Spleen (tissue), 11 donors: ENCODE data around the gene GAS5. TPM values are rescaled to one million over a fixed set of nuclear protein-coding genes. Genes with fewer than 3 reads are reported as not detected.
A peak's percentile ranks its signal among the peaks of the same experiment; 100 is the strongest.
"Not testable (repeated sequence)": the region's sequence is repeated elsewhere in the genome, so short reads cannot be mapped to it uniquely, and the experiment has no call there.

ENCODE experiments used
- DNase-seq: peaks from one replicate; pipeline ENCODE4 v3.0.0-alpha.2; 2020
- H3K27ac ChIP-seq, 8 donors: fragments of 200-600 bp; sonication (generic) in 7 of 8; 1 replicate in 4 of 8; 2 replicates in 4 of 8; pipeline versions ENCODE4 v1.5.0 to v1.8.0; 2016 to 2021; ENCODE audit warnings: inconsistent platforms in 4 of 8, mild to moderate bottlenecking in 4 of 8, moderate library complexity in 1 of 8
- H3K27me3 ChIP-seq, 7 donors: fragments of 200-600 bp; sonication (generic) in 6 of 7; replicated peaks in 1 of 7; 1 replicate in 4 of 7; 2 replicates in 3 of 7; pipeline versions ENCODE4 v1.5.0 to v1.8.0; 2016 to 2021; ENCODE audit warnings: inconsistent platforms in 3 of 7, mild to moderate bottlenecking in 1 of 7
- H3K36me3 ChIP-seq, 6 donors: fragments of 200-600 bp; sonication (generic) in 5 of 6; 1 replicate in 4 of 6; 2 replicates in 2 of 6; pipeline versions ENCODE4 v1.5.0 to v1.8.0; 2016 to 2021; ENCODE audit warnings: inconsistent platforms in 2 of 6
- H3K4me1 ChIP-seq, 6 donors: fragments of 200-600 bp; sonication (generic) in 5 of 6; 1 replicate in 3 of 6; 2 replicates in 3 of 6; pipeline versions ENCODE4 v1.5.0 to v1.8.0; 2016 to 2021; ENCODE audit warnings: inconsistent platforms in 3 of 6
- H3K4me3 ChIP-seq, 8 donors: fragments of 200-600 bp; sonication (generic) in 7 of 8; 1 replicate in 4 of 8; 2 replicates in 4 of 8; pipeline versions ENCODE4 v1.5.0 to v1.8.0; 2016 to 2021; ENCODE audit warnings: inconsistent platforms in 4 of 8, mild to moderate bottlenecking in 4 of 8, moderate library complexity in 2 of 8
- H3K9me3 ChIP-seq, 8 donors: fragments of 200-600 bp; sonication (generic) in 7 of 8; 1 replicate in 4 of 8; 2 replicates in 4 of 8; pipeline versions ENCODE4 v1.5.0 to v1.8.0; 2016 to 2021; ENCODE audit warnings: inconsistent platforms in 4 of 8
- CTCF ChIP-seq, 11 experiments: fragments of 200-600 bp in 7 of 11; fragments of 450-650 bp in 4 of 11; sonication (generic) in 4 of 11; IDR thresholded peaks in 8 of 11; conservative IDR thresholded peaks in 3 of 11; 1 replicate in 7 of 11; 2 replicates in 4 of 11; pipeline versions ENCODE4 v1.4.0 to v1.8.0; 2016 to 2021; ENCODE audit warnings: antibody characterized with exemption in 11 of 11, inconsistent platforms in 4 of 11, mild to moderate bottlenecking in 1 of 11
- POLR2A ChIP-seq, 3 donors: fragments of 450-650 bp; IDR thresholded peaks; one replicate each; pipeline ENCODE4 v1.5.1; 2017; ENCODE audit warnings: antibody characterized with exemption in 3 of 3, mild to moderate bottlenecking in 1 of 3
- POLR2AphosphoS5 ChIP-seq, 3 donors: sonication (generic); formaldehyde crosslinking; IDR thresholded peaks; one replicate each; pipeline ENCODE4 v1.5.1; 2017; ENCODE audit warnings: antibody characterized with exemption in 3 of 3
- WGBS, 5 donors: extraction: QIAGEN DNeasy Blood & Tissue Kit in 3 of 5; methylation state at CpG; one replicate each; pipeline versions ENCODE4 v1.1.5 to v1.1.7; 2013 to 2018; 5-methylcytosine and 5-hydroxymethylcytosine counted together
- intact Hi-C: fragments of 100-400 bp; cut with DNase I; formaldehyde crosslinking; loops from one replicate; pipeline ENCODE4 v1.15.0; 2023; ENCODE audit warnings: low total_unique reads
- polyA plus RNA-seq, 3 donors: library from polyadenylated mRNA; stranded (reverse); fragments of 200-250 nt; gene quantifications; one replicate each; pipeline ENCODE4 v1.2.1, GENCODE V29; 2013
- total RNA-seq, 7 donors: library from RNA; depleted of rRNA in 3 of 7; stranded (reverse); fragments of >200 nt in 3 of 7; fragmentation: NEBNext Ultra II Directional in 4 of 7; extraction: Animal tissue kit (Norgen Biotek cat#: 25700) in 4 of 7; gene quantifications; one replicate each; pipeline versions ENCODE4 v1.1.0 to v1.2.1, GENCODE V29; 2016 to 2021
- donor health status: healthy with polysubstance abuse.
- donor health status: DM: no; HTN: no; CAD: no; lungs with moderate emphysema.
- donor health status: DM: no; HTN: no; CAD: no.
- donor health status: Bipolar disorder and iron deficiency.
- donor health status: healthy.
- donor health status: DM: no; HTN: no; CAD: no.
- donor health status: DM: yes; HTN: yes; CAD: no.

GAS5 gene
- total and polyA plus RNA-seq, 10 donors: 287 to 1,371 (median 350) TPM

- intact Hi-C loops: loop anchor here (10.0 kb wide), 1 partner anchor 75 kb away; no protein-coding TSS in a partner anchor
These were observed 7.7 kb downstream of the GAS5 start for GRCh38 chr1:173860065-173860464.

GRCh38 chr1:173859547-173859946 is 8.2 kb downstream of the GAS5 start:
- WGBS, 5 donors: 94 to 99% (median 96%) methylated on average over 5 of the region's 5 CpGs
- peak in 1 of 3 donors; percentile 12 for TF ChIP-seq POLR2AphosphoS5 (IDR thresholded peaks at IDR 0.05)
- intact Hi-C loops: not testable (repeated sequence)

More at GRCh38 chr1:173860065-173860464, 7.7 kb downstream of the GAS5 start:
- H3K27me3 ChIP-seq: no peaks in the 10 kb centered on the region
- peaks cover 0 to 100% (median 76%) of the 10 kb centered on the region in 6 donors for H3K36me3 ChIP-seq
- H3K27ac ChIP-seq: no peak overlapping the region
- DNase-seq: no peak
- H3K4me3 ChIP-seq: no peak overlapping the region
- no peaks in the 10 kb centered on the region for H3K9me3 ChIP-seq
- 91 to 100% (median 92%) methylated on average over 1 of the region's 1 CpG for WGBS, 5 donors
- peaks cover 10 to 24% (median 15%) of the 10 kb centered on the region in 6 donors for H3K4me1 ChIP-seq
- no peak for TF ChIP-seq POLR2A (IDR thresholded peaks at IDR 0.05)
- TF ChIP-seq POLR2AphosphoS5 (IDR thresholded peaks at IDR 0.05): no peak
- no peak for TF ChIP-seq CTCF (IDR thresholded peaks at IDR 0.05 in 8 of 11, conservative IDR thresholded peaks at IDR 0.05 in 3 of 11)

GRCh38 chr1:173857363-173857917 is 10.3 kb downstream of the GAS5 start:
- 88 to 95% (median 93%) methylated on average over 4 of the region's 4 CpGs for whole genome bisulfite sequencing, 5 donors
- Histone ChIP-seq H3K4me3 (no peak overlapping the region), H3K27ac (peak overlapping the region in 1 of 8 donors; percentile 21), H3K9me3 (no peaks in the 10 kb centered on the region), H3K4me1 (peaks cover 0 to 7% (median 0%) of the 10 kb centered on the region in 6 donors), H3K27me3 (no peaks in the 10 kb centered on the region), H3K36me3 (peaks cover 0 to 100% (median 69%) of the 10 kb centered on the region in 6 donors)
- DNase-seq: no peak
- intact Hi-C loops: no loop called here
- TF ChIP-seq POLR2AphosphoS5 (IDR thresholded peaks at IDR 0.05) (peak in 1 of 3 donors; percentile 8), POLR2A (IDR thresholded peaks at IDR 0.05) (no peak)

More at GRCh38 chr1:173859547-173859946, 8.2 kb downstream of the GAS5 start:
- not testable (repeated sequence) for H3K4me3 ChIP-seq, H3K9me3 ChIP-seq, DNase-seq, H3K27ac ChIP-seq, H3K27me3 ChIP-seq
- Histone ChIP-seq H3K36me3 (peaks cover 0 to 100% (median 75%) of the 10 kb centered on the region in 6 donors), H3K4me1 (peaks cover 5 to 19% (median 10%) of the 10 kb centered on the region in 6 donors)

- TF ChIP-seq POLR2AphosphoS5 (IDR thresholded peaks at IDR 0.05): no peak
- no peak for TF ChIP-seq CTCF (IDR thresholded peaks at IDR 0.05 in 8 of 11, conservative IDR thresholded peaks at IDR 0.05 in 3 of 11)
- no peak for TF ChIP-seq POLR2A (IDR thresholded peaks at IDR 0.05)
- WGBS, 5 donors: 91 to 99% (median 95%) methylated on average over 2 of the region's 2 CpGs
- Histone ChIP-seq H3K27me3 (no peaks in the 10 kb centered on the region), H3K9me3 (no peaks in the 10 kb centered on the region), H3K4me1 (peaks cover 0 to 7% (median 0%) of the 10 kb centered on the region in 6 donors), H3K27ac (peak overlapping the region in 1 of 8 donors; percentile 21), H3K36me3 (peaks cover 0 to 100% (median 67%) of the 10 kb centered on the region in 6 donors), H3K4me3 (no peak overlapping the region)
- no peak for DNase-seq
- intact Hi-C loops: no loop called here
These were observed 10.9 kb downstream of the GAS5 start for GRCh38 chr1:173856903-173857302.

- TF ChIP-seq POLR2AphosphoS5 (IDR thresholded peaks at IDR 0.05) (no peak), CTCF (IDR thresholded peaks at IDR 0.05 in 8 of 11, conservative IDR thresholded peaks at IDR 0.05 in 3 of 11) (no peak), POLR2A (IDR thresholded peaks at IDR 0.05) (no peak)
- Histone ChIP-seq H3K9me3 (no peaks in the 10 kb centered on the region), H3K4me1 (peaks cover 0 to 7% (median 0%) of the 10 kb centered on the region in 6 donors), H3K27me3 (no peaks in the 10 kb centered on the region), H3K36me3 (peaks cover 0 to 100% (median 69%) of the 10 kb centered on the region in 6 donors), H3K27ac (no peak overlapping the region), H3K4me3 (no peak overlapping the region)
- WGBS, 5 donors: 79 to 100% (median 82%) methylated on average over 1 of the region's 1 CpG
- DNase-seq: no peak
- intact Hi-C loops: no loop called here
These were observed 11.8 kb downstream of the GAS5 start for GRCh38 chr1:173856014-173856413.
